Prostate gland (tissue), 2 donors: ENCODE measurements around the gene ITGA3. TPM values are rescaled to one million over a fixed set of nuclear protein-coding genes. Genes with fewer than 3 reads are reported as not detected.

ENCODE experiments used
- DNase-seq: peaks from one replicate; pipeline ENCODE4 v3.0.0-alpha.2; 2019; ENCODE audit warnings: low spot score
- H3K27ac ChIP-seq, 2 donors: fragments of 200-600 bp; sonication (generic); 2 replicates each; pipeline ENCODE4 v1.5.1; 2017 to 2019
- H3K27me3 ChIP-seq: fragments of 200-600 bp; sonication (generic); replicated peaks from 2 replicates; pipeline ENCODE4 v1.5.1; 2019; ENCODE audit not compliant: insufficient read depth
- H3K36me3 ChIP-seq, 2 donors: fragments of 200-600 bp; sonication (generic); 1 replicate in 1 of 2; 2 replicates in 1 of 2; pipeline versions ENCODE4 v1.5.1 to v1.8.1; 2017 to 2019
- H3K4me1 ChIP-seq: fragments of 200-600 bp; sonication (generic); replicated peaks from 2 replicates; pipeline ENCODE4 v1.5.1; 2019
- H3K4me3 ChIP-seq, 2 donors: fragments of 200-600 bp; sonication (generic); 2 replicates each; pipeline ENCODE4 v1.5.1; 2017 to 2019
- H3K9me3 ChIP-seq: fragments of 200-600 bp; sonication (generic); 2 replicates; pipeline ENCODE4 v1.5.1; 2017
- CTCF ChIP-seq, 4 experiments: fragments of 200-600 bp in 2 of 4; fragments of 450-650 bp in 2 of 4; sonication (generic) in 2 of 4; IDR thresholded peaks; 1 replicate in 3 of 4; 2 replicates in 1 of 4; pipeline ENCODE4 v1.5.1; 2016 to 2019; ENCODE audit warnings: antibody characterized with exemption in 4 of 4, mild to moderate bottlenecking in 2 of 4, moderate library complexity in 2 of 4
- POLR2A ChIP-seq: fragments of 450-650 bp; IDR thresholded peaks from one replicate; pipeline ENCODE4 v1.6.1; 2016; ENCODE audit warnings: antibody characterized with exemption, mild to moderate bottlenecking
- POLR2AphosphoS5 ChIP-seq: sonication (generic); formaldehyde crosslinking; IDR thresholded peaks from one replicate; pipeline ENCODE4 v1.6.1; 2017; ENCODE audit warnings: antibody characterized with exemption
- WGBS: methylation state at CpG from one replicate; pipeline ENCODE4 v1.1.5; 2018; 5-methylcytosine and 5-hydroxymethylcytosine counted together
- intact Hi-C: fragments of 100-400 bp; cut with DNase I; formaldehyde crosslinking; loops from one replicate; pipeline ENCODE4 v1.14.2; 2022
- total RNA-seq, 2 donors: library from RNA; depleted of rRNA; stranded (reverse); fragments of >200 nt; gene quantifications; one replicate each; pipeline ENCODE4 v1.1.0, GENCODE V29; 2016

Gene ITGA3
- total RNA-seq, 2 donors from 2014 or later: 67.0 to 71.3 TPM

GRCh38 chr17:50079334-50080095 lies 23.6 kb downstream of the ITGA3 start:
- no peaks in the 10 kb centered on the region for H3K4me1 ChIP-seq
- H3K27me3 ChIP-seq: no peaks in the 10 kb centered on the region
- H3K27ac ChIP-seq: no peak overlapping the region
- WGBS: 54% methylated on average over 12 of the region's 12 CpGs
- intact Hi-C loops: loop anchor here (10.0 kb wide), 1 partner anchor 515 kb away; no protein-coding TSS in a partner anchor
- H3K4me3 ChIP-seq: no peak overlapping the region
- peak in 3 of 4 experiments; percentile 49 to 59 (median 53) for TF ChIP-seq CTCF (IDR thresholded peaks at IDR 0.05)
- TF ChIP-seq POLR2A: no peak
- DNase-seq: no peak
- no peaks in the 10 kb centered on the region for H3K9me3 ChIP-seq
- H3K36me3 ChIP-seq: peaks cover 12 to 17% of the 10 kb centered on the region in 2 donors

- Histone ChIP-seq H3K27me3 (no peaks in the 10 kb centered on the region), H3K9me3 (no peaks in the 10 kb centered on the region), H3K4me1 (no peaks in the 10 kb centered on the region), H3K4me3 (no peak overlapping the region), H3K36me3 (peaks cover 12 to 17% of the 10 kb centered on the region in 2 donors), H3K27ac (no peak overlapping the region)
- TF ChIP-seq CTCF (IDR thresholded peaks at IDR 0.05): no peak
- no peak for TF ChIP-seq POLR2AphosphoS5
- no peak for TF ChIP-seq POLR2A
- intact Hi-C loops: loop anchor here (10.0 kb wide), 1 partner anchor 515 kb away; no protein-coding TSS in a partner anchor
- WGBS: 79% methylated on average over 11 of the region's 11 CpGs
- no peak for DNase-seq
Measured at GRCh38 chr17:50080096-50080480, 24.2 kb downstream of the ITGA3 start.

GRCh38 chr17:50080827-50081226 lies 24.9 kb downstream of the ITGA3 start:
- Histone ChIP-seq H3K9me3 (no peaks in the 10 kb centered on the region), H3K4me1 (no peaks in the 10 kb centered on the region), H3K27ac (no peak overlapping the region), H3K4me3 (no peak overlapping the region), H3K27me3 (no peaks in the 10 kb centered on the region), H3K36me3 (peaks cover 6 to 17% of the 10 kb centered on the region in 2 donors)
- intact Hi-C loops: loop anchor here (10.0 kb wide), 1 partner anchor 516 kb away; no protein-coding TSS in a partner anchor
- no peak for DNase-seq
- WGBS: 94% methylated on average over 7 of the region's 7 CpGs
- TF ChIP-seq CTCF (IDR thresholded peaks at IDR 0.05): no peak
- TF ChIP-seq POLR2AphosphoS5: no peak
- no peak for TF ChIP-seq POLR2A

- TF ChIP-seq POLR2A: no peak
- no peak for TF ChIP-seq CTCF (IDR thresholded peaks at IDR 0.05)
- no peak for TF ChIP-seq POLR2AphosphoS5
- Histone ChIP-seq H3K27me3 (no peaks in the 10 kb centered on the region), H3K4me3 (no peak overlapping the region), H3K36me3 (peaks cover 6 to 17% of the 10 kb centered on the region in 2 donors), H3K9me3 (no peaks in the 10 kb centered on the region), H3K27ac (no peak overlapping the region), H3K4me1 (no peaks in the 10 kb centered on the region)
- DNase-seq: no peak
- intact Hi-C loops: loop anchor here (10.0 kb wide), 1 partner anchor 517 kb away; no protein-coding TSS in a partner anchor
- 78% methylated on average over 5 of the region's 5 CpGs for WGBS
Measured at GRCh38 chr17:50081757-50082156, 25.8 kb downstream of the ITGA3 start.
